HAP-1 (cell line): ENCODE measurements around the gene STPG1.

Experiments used
- DNase-seq, 2 experiments: peaks; one replicate each; pipeline ENCODE4 v3.0.0-alpha.2; 2016 to 2020; ENCODE audit warnings: low spot score in 2 of 2
- H3K27me3 ChIP-seq: fragments of 250-450 bp; sonication (Bioruptor Pico); 2 replicates; pipeline ENCODE4 v1.5.1; 2020; ENCODE audit warnings: low read depth, mild to moderate bottlenecking, moderate library complexity
- H3K36me3 ChIP-seq: fragments of 250-450 bp; sonication (Bioruptor Pico); replicated peaks from 2 replicates; pipeline ENCODE4 v1.5.1; 2020; ENCODE audit warnings: mild to moderate bottlenecking
- H3K4me1 ChIP-seq: fragments of 250-450 bp; sonication (Bioruptor Pico); 2 replicates; pipeline ENCODE4 v1.5.1; 2020; ENCODE audit warnings: mild to moderate bottlenecking
- H3K4me3 ChIP-seq: fragments of 250-450 bp; sonication (Bioruptor Pico); 2 replicates; pipeline ENCODE4 v1.5.1; 2020; ENCODE audit warnings: mild to moderate bottlenecking, moderate library complexity
- H3K9me3 ChIP-seq: fragments of 250-450 bp; sonication (Bioruptor Pico); 2 replicates; pipeline ENCODE4 v1.5.1; 2020; ENCODE audit warnings: mild to moderate bottlenecking, moderate library complexity
- in situ Hi-C: fragments of 300-500 bp; cut with MboI; formaldehyde crosslinking; loops from 3 replicates; pipeline ENCODE4 v1.14.3; 2020; ENCODE audit warnings: low sequenced_read_pairs, inconsistent platforms, mixed read lengths

STPG1 gene

GRCh38 chr1:24327891-24328290, 85.7 kb downstream of the STPG1 start:
- Histone ChIP-seq H3K36me3 (no peaks in the 10 kb centered on the region), H3K4me3 (no peak overlapping the region), H3K4me1 (peaks cover 2% of the 10 kb centered on the region), H3K9me3 (no peaks in the 10 kb centered on the region), H3K27me3 (no peaks in the 10 kb centered on the region)
- in situ Hi-C loops, result no loop called here
- DNase-seq, result no peak

GRCh38 chr1:24327486-24327885, 86.1 kb downstream of the STPG1 start:
- H3K4me3 ChIP-seq, result no peak overlapping the region
- peaks cover 6% of the 10 kb centered on the region for H3K4me1 ChIP-seq
- no peaks in the 10 kb centered on the region for H3K36me3 ChIP-seq
- no peaks in the 10 kb centered on the region for H3K9me3 ChIP-seq
- in situ Hi-C loops, result no loop called here
- no peaks in the 10 kb centered on the region for H3K27me3 ChIP-seq
- no peak for DNase-seq

GRCh38 chr1:24325587-24326449, 87.8 kb downstream of the STPG1 start:
- in situ Hi-C loops, result no loop called here
- Histone ChIP-seq H3K36me3 (no peaks in the 10 kb centered on the region), H3K4me1 (peaks cover 22% of the 10 kb centered on the region), H3K27me3 (no peaks in the 10 kb centered on the region), H3K4me3 (no peak overlapping the region), H3K9me3 (no peaks in the 10 kb centered on the region)
- DNase-seq, result no peak

- H3K27me3 ChIP-seq, result no peaks in the 10 kb centered on the region
- no peak for DNase-seq
- peaks cover 22% of the 10 kb centered on the region for H3K4me1 ChIP-seq
- no peak overlapping the region for H3K4me3 ChIP-seq
- H3K9me3 ChIP-seq, result no peaks in the 10 kb centered on the region
- no peaks in the 10 kb centered on the region for H3K36me3 ChIP-seq
- in situ Hi-C loops, result no loop called here
Measured at GRCh38 chr1:24324903-24325302, 88.7 kb downstream of the STPG1 start.

GRCh38 chr1:24323281-24323680, 90.3 kb downstream of the STPG1 start:
- H3K9me3 ChIP-seq, result no peaks in the 10 kb centered on the region
- in situ Hi-C loops, result no loop called here
- no peaks in the 10 kb centered on the region for H3K36me3 ChIP-seq
- H3K27me3 ChIP-seq, result no peaks in the 10 kb centered on the region
- H3K4me1 ChIP-seq, result peaks cover 25% of the 10 kb centered on the region
- DNase-seq, result no peak
- no peak overlapping the region for H3K4me3 ChIP-seq

- in situ Hi-C loops, result no loop called here
- H3K4me1 ChIP-seq, result peaks cover 25% of the 10 kb centered on the region
- no peaks in the 10 kb centered on the region for H3K27me3 ChIP-seq
- no peaks in the 10 kb centered on the region for H3K9me3 ChIP-seq
- H3K36me3 ChIP-seq, result no peaks in the 10 kb centered on the region
- H3K4me3 ChIP-seq, result peak overlapping the region; percentile 40
- DNase-seq, result no peak
Measured at GRCh38 chr1:24322470-24323177, 91.0 kb downstream of the STPG1 start.

GRCh38 chr1:24321697-24322469, 91.7 kb downstream of the STPG1 start:
- H3K36me3 ChIP-seq, result no peaks in the 10 kb centered on the region
- H3K9me3 ChIP-seq, result no peaks in the 10 kb centered on the region
- peaks cover 25% of the 10 kb centered on the region for H3K4me1 ChIP-seq
- in situ Hi-C loops, result no loop called here
- H3K4me3 ChIP-seq, result peak overlapping the region; percentile 40
- no peaks in the 10 kb centered on the region for H3K27me3 ChIP-seq
- peak; percentile 72 to 83 for DNase-seq

- in situ Hi-C loops, result no loop called here
- H3K9me3 ChIP-seq, result no peaks in the 10 kb centered on the region
- peaks cover 25% of the 10 kb centered on the region for H3K4me1 ChIP-seq
- H3K4me3 ChIP-seq, result peak overlapping the region; percentile 40; the same call in 1 of the 2 replicates
- no peaks in the 10 kb centered on the region for H3K27me3 ChIP-seq
- H3K36me3 ChIP-seq, result no peaks in the 10 kb centered on the region
- DNase-seq, result no peak
Measured at GRCh38 chr1:24321126-24321525, 92.5 kb downstream of the STPG1 start.

- H3K27me3 ChIP-seq, result no peaks in the 10 kb centered on the region
- DNase-seq, result no peak
- no peaks in the 10 kb centered on the region for H3K36me3 ChIP-seq
- H3K4me1 ChIP-seq, result peaks cover 25% of the 10 kb centered on the region
- H3K9me3 ChIP-seq, result no peaks in the 10 kb centered on the region
- in situ Hi-C loops, result no loop called here
- no peak overlapping the region for H3K4me3 ChIP-seq
Measured at GRCh38 chr1:24319962-24320361, 93.6 kb downstream of the STPG1 start.

- H3K27me3 ChIP-seq, result no peaks in the 10 kb centered on the region
- peak in 1 of 2 experiments; percentile 26 for DNase-seq
Measured at GRCh38 chr1:24319312-24319863, 94.2 kb downstream of the STPG1 start, which contains the start of gene GRHL3. Gene GRHL3, plus strand, starts transcription at chr1:24319357. Its CDS starts 195 bp downstream, at chr1:24319552.

GRCh38 chr1:24318615-24319311, 94.8 kb downstream of the STPG1 start:
- H3K4me1 ChIP-seq, result peaks cover 25% of the 10 kb centered on the region
- in situ Hi-C loops, result no loop called here
- no peaks in the 10 kb centered on the region for H3K9me3 ChIP-seq
- H3K27me3 ChIP-seq, result no peaks in the 10 kb centered on the region
- no peak overlapping the region for H3K4me3 ChIP-seq
- peak in 1 of 2 experiments; percentile 30 for DNase-seq
- no peaks in the 10 kb centered on the region for H3K36me3 ChIP-seq

More at GRCh38 chr1:24319312-24319863, 94.2 kb downstream of the STPG1 start, which contains the start of gene GRHL3:
- H3K4me3 ChIP-seq, result no peak within 1 kb of the TSS; the same call in 1 of the 2 replicates
- no peaks in the 10 kb centered on the region for H3K9me3 ChIP-seq
- in situ Hi-C loops, result no loop called here
- H3K4me1 ChIP-seq, result peaks cover 25% of the 10 kb centered on the region
- H3K36me3 ChIP-seq, result no peaks in the 10 kb centered on the region

GRCh38 chr1:24317956-24318614, 95.5 kb downstream of the STPG1 start:
- Histone ChIP-seq H3K27me3 (no peaks in the 10 kb centered on the region), H3K4me3 (no peak overlapping the region), H3K36me3 (no peaks in the 10 kb centered on the region), H3K4me1 (peaks cover 24% of the 10 kb centered on the region), H3K9me3 (no peaks in the 10 kb centered on the region)
- no peak for DNase-seq
- in situ Hi-C loops, result no loop called here
